ENCODE data around the gene RDH12.

The RDH12 gene

GRCh38 chr14:67757175-67757574 is 55.5 kb downstream of the RDH12 start:
- DNase-seq: no peak

- DNase-seq: no peak
These were observed 58.2 kb downstream of the RDH12 start for GRCh38 chr14:67759916-67760315.

GRCh38 chr14:67762051-67762450 is 60.4 kb downstream of the RDH12 start:
- no peak for DNase-seq

GRCh38 chr14:67763158-67763822 is 61.6 kb downstream of the RDH12 start:
- DNase-seq: no peak

- DNase-seq: no peak
These were observed 62.8 kb downstream of the RDH12 start for GRCh38 chr14:67764496-67764895.

GRCh38 chr14:67765192-67765834 is 63.6 kb downstream of the RDH12 start:
- no peak for DNase-seq

- no peak for DNase-seq
These were observed 64.5 kb downstream of the RDH12 start for GRCh38 chr14:67766035-67766680.

DNA sequence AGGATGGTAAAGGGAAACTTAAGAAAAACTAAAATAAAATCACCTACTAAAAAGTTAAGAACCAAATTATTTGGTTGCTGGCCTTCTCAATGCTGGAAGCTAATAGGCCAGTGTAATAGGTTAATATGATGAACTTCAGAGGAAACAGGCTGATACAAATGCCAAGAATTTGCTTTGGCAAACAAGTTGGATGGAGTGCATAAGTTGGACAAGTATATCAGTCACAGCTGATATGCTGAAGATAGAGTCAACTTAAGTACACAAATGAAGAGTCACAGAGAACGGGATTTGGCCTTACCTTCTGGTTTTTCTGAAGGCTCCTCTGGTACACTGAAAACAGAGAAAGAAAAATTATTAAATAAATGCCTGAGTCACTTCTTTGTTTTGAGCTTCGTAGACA is 66.5 kb downstream of the RDH12 start:
- no peak for DNase-seq

DNA sequence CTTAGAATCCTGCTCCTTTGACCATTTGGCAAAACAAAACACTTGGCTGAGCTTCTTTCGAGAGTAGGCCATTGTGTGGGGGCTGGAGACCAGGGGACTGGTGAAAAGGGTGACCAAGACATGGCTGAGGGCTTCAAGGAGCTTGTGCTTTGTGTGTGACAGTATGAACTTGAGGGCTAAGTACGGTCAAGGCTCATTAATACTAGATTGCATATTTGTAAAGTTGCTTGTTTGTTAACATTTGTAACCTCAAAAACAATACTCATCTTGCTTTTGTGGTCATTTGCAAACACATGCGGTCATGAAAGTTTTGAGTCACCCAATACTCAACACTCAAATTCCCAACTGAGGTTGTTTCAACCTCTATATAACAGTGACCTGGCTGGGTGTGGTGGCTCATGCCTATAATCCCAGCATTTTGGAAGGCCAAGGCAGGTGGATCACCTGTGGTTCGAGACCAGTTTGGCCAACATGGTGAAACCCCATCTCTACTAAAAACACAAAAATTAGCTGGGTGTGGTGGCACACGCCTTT is 72.2 kb downstream of the RDH12 start:
- DNase-seq: no peak

DNA sequence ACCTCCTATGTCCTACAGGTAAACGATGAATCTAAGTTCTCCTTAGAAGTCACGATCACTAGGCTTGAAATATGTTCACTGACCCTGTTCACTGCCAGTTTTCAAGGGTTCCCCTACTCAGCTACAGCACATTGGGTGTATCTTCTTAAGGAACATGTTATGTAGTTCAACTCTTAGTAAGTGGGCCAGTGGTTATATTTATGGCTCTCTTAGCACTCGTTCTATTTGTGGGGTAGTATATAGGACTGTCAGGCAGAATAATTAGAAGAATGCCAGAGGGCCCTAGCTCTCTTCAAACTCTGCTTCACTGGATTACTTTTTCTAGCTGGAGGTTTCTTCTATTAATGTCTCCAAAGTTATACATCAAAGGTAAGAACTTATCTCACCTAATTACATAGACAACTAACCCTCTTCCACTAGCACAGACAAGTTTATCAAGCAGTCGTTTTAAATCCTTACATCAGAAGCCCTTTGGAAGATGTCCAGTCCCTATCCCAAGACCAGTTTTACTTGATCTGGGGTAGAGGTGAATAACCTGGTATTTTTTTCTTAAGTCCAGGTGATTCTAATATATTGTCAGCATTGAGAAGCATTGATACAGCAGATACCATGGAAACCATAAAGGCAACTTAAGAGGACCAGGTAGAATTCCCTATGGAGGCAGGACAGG is 75.1 kb downstream of the RDH12 start:
- DNase-seq: no peak

DNA sequence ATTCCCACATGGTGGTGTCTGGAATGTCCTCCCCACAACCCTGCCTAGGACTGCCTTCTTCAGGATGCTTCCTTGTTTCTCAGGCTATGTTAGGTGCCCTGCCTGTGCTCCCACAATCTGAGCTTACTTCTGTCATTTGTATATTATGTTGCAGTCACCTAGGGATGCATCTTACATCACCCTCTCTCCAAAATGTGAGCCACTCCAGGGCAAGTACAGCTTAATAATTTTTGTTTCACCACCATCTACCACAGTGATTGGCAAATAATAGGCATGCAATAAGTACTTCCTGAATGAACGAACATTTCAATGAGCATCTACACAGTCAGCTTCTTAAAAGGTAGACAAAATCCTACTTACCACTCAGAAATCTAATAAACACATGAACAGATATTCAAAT is 77.1 kb downstream of the RDH12 start:
- DNase-seq: no peak

GRCh38 chr14:67782090-67782489 is 80.4 kb downstream of the RDH12 start:
- DNase-seq: no peak
